Measurements from ENCODE around the gene ELP5.

- TF ChIP-seq CTCF (IDR thresholded peaks at IDR 0.05 in 2 of 3, conservative IDR thresholded peaks at IDR 0.05 in 1 of 3; ENCODE audit: control insufficient read depth in 2 of 3, extremely low read depth in 1 of 3, insufficient read depth in 1 of 3, low read depth in 3 of 3, low read length in 3 of 3) (no peak), ZNF274 (IDR thresholded peaks at IDR 0.05; ENCODE audit: insufficient read depth, insufficient read length) (no peak), CREM (IDR thresholded peaks at IDR 0.05; ENCODE audit: low read depth) (no peak), ZNF217 (IDR thresholded peaks at IDR 0.05) (no peak), SIN3A (IDR thresholded peaks at IDR 0.05; ENCODE audit: low read depth, low read length) (no peak), RB1 (IDR thresholded peaks at IDR 0.05; ENCODE audit: borderline replicate concordance) (no peak), CREB1 (IDR thresholded peaks at IDR 0.05; ENCODE audit: low read depth) (no peak), SMC3 (IDR thresholded peaks at IDR 0.05; ENCODE audit: borderline replicate concordance, low read length) (no peak), TCF12 (IDR thresholded peaks at IDR 0.05; ENCODE audit: low read depth, low read length) (no peak), CEBPB (IDR thresholded peaks at IDR 0.05; ENCODE audit: borderline replicate concordance in 1 of 2, low read depth in 2 of 2, low read length in 2 of 2) (no peak)
Observed at GRCh38 chr17:7263801-7264078, 11.7 kb downstream of the ELP5 start.
